Osteocyte (in vitro differentiated cells): ENCODE measurements around the gene TPH2. TPM values are rescaled to one million over a fixed set of nuclear protein-coding genes. Genes with fewer than 3 reads are reported as not detected.

Source experiments
- DNase-seq: peaks from one replicate; pipeline ENCODE4 v3.0.0; 2021; ENCODE audit warnings: mixed read lengths; ENCODE audit not compliant: unreplicated experiment; ENCODE audit errors: extremely low spot score
- H3K27ac Mint-ChIP-seq: one replicate; pipeline ENCODE4 v1.8.0; 2021; ENCODE audit warnings: mild to moderate bottlenecking, mixed read lengths; ENCODE audit not compliant: unreplicated experiment
- H3K27me3 Mint-ChIP-seq: one replicate; pipeline ENCODE4 v1.8.0; 2021; ENCODE audit warnings: mixed read lengths; ENCODE audit not compliant: unreplicated experiment
- H3K36me3 Mint-ChIP-seq: one replicate; pipeline ENCODE4 v1.8.0; 2021; ENCODE audit warnings: mixed read lengths; ENCODE audit not compliant: unreplicated experiment
- H3K4me1 Mint-ChIP-seq: one replicate; pipeline ENCODE4 v1.8.0; 2021; ENCODE audit warnings: mixed read lengths; ENCODE audit not compliant: unreplicated experiment
- H3K4me3 Mint-ChIP-seq: one replicate; pipeline ENCODE4 v1.8.0; 2021; ENCODE audit warnings: mild to moderate bottlenecking, moderate library complexity, mixed read lengths; ENCODE audit not compliant: unreplicated experiment
- H3K9me3 Mint-ChIP-seq: one replicate; pipeline ENCODE4 v1.8.0; 2021; ENCODE audit warnings: mixed read lengths; ENCODE audit not compliant: unreplicated experiment
- CTCF ChIP-seq: fragments of 200-600 bp; sonication (generic); IDR thresholded peaks from 2 replicates; pipeline ENCODE4 v1.5.0; 2021; ENCODE audit warnings: antibody characterized with exemption, mild to moderate bottlenecking, moderate library complexity
- total RNA-seq: library from RNA; stranded (reverse); gene quantifications from 2 replicates; pipeline ENCODE4 v1.2.1, GENCODE V29; 2021

Gene TPH2
- total RNA-seq, 1 donor from 2014 or later = not detected

- no peaks in the 10 kb centered on the region for H3K36me3 Mint-ChIP-seq
- H3K4me1 Mint-ChIP-seq = no peaks in the 10 kb centered on the region
- H3K9me3 Mint-ChIP-seq = no peaks in the 10 kb centered on the region
- no peak overlapping the region for H3K4me3 Mint-ChIP-seq
- H3K27ac Mint-ChIP-seq = no peak overlapping the region
- TF ChIP-seq CTCF = no peak
- peaks cover 21% of the 10 kb centered on the region for H3K27me3 Mint-ChIP-seq
- DNase-seq = no peak
Measured at GRCh38 chr12:72028966-72029365, 90.3 kb downstream of the TPH2 start.

- no peak overlapping the region for H3K4me3 Mint-ChIP-seq
- H3K27ac Mint-ChIP-seq = no peak overlapping the region
- H3K36me3 Mint-ChIP-seq = no peaks in the 10 kb centered on the region
- H3K4me1 Mint-ChIP-seq = no peaks in the 10 kb centered on the region
- peaks cover 19% of the 10 kb centered on the region for H3K27me3 Mint-ChIP-seq
- no peaks in the 10 kb centered on the region for H3K9me3 Mint-ChIP-seq
- no peak for DNase-seq
- no peak for TF ChIP-seq CTCF
Measured at GRCh38 chr12:72030277-72030676, 91.6 kb downstream of the TPH2 start.

- no peak for TF ChIP-seq CTCF
- Mint-ChIP-seq H3K4me3 (no peak overlapping the region), H3K27me3 (peaks cover 19% of the 10 kb centered on the region), H3K36me3 (no peaks in the 10 kb centered on the region), H3K9me3 (no peaks in the 10 kb centered on the region), H3K4me1 (no peaks in the 10 kb centered on the region), H3K27ac (no peak overlapping the region)
- no peak for DNase-seq
Measured at GRCh38 chr12:72031066-72031465, 92.4 kb downstream of the TPH2 start.

- no peaks in the 10 kb centered on the region for H3K36me3 Mint-ChIP-seq
- H3K9me3 Mint-ChIP-seq = no peaks in the 10 kb centered on the region
- no peak for TF ChIP-seq CTCF
- no peak overlapping the region for H3K27ac Mint-ChIP-seq
- no peak for DNase-seq
- H3K4me3 Mint-ChIP-seq = no peak overlapping the region
- H3K4me1 Mint-ChIP-seq = no peaks in the 10 kb centered on the region
- H3K27me3 Mint-ChIP-seq = peaks cover 16% of the 10 kb centered on the region
Measured at GRCh38 chr12:72033991-72034390, 95.3 kb downstream of the TPH2 start.

GRCh38 chr12:72035625-72036024 is 97.0 kb downstream of the TPH2 start:
- TF ChIP-seq CTCF = no peak
- Mint-ChIP-seq H3K9me3 (peaks cover 5% of the 10 kb centered on the region), H3K4me3 (no peak overlapping the region), H3K36me3 (no peaks in the 10 kb centered on the region), H3K27ac (no peak overlapping the region), H3K27me3 (peaks cover 14% of the 10 kb centered on the region), H3K4me1 (no peaks in the 10 kb centered on the region)
- no peak for DNase-seq
